ENCODE measurements around the gene UVSSA.

The UVSSA gene

DNA sequence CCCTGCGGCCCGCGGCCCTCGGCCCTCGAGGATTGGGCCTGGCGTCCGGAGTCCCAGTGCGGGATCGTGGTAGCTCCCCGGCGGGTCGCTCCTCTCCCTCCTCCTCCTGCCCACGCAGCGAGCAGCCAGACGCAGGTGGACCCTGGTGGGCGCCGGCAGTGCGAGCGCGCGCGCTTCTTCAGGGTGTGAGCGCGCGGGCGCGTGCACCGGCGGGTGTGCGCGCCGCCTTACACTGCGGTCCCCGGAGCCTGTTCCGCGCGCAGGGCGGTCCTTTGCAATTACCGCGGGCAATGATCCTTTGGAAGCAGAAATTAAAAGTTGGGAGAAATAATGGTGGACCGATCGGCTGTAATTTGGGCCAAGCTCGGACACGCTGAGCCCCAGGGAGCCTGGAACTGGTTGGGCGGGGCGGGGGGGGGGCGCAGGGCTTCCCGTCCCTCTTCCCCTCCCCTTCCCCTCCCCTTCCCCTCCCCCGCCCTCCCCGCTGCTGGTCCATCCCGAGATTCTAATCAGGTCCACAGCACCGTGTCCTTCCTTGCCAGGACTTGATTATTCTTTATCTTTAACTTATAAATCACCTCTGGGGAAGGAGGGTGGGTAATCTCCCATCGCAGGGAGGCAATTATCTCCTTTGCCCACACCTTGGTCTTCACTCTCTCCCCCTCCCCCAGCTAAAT is 60.8 kb downstream of the UVSSA start:
- no peak for DNase-seq (ENCODE audit: low spot score)

GRCh38 chr4:1408418-1408817 is 61.4 kb downstream of the UVSSA start:
- no peak for DNase-seq (ENCODE audit: low spot score)

- DNase-seq (ENCODE audit: low spot score): no peak
Observed at GRCh38 chr4:1409079-1409478, 62.1 kb downstream of the UVSSA start.

- DNase-seq (ENCODE audit: low spot score): no peak
Observed at GRCh38 chr4:1409491-1410425, 62.8 kb downstream of the UVSSA start.

- DNase-seq (ENCODE audit: low spot score): peak; percentile 58
Observed at GRCh38 chr4:1410491-1411325, 63.7 kb downstream of the UVSSA start.

DNA sequence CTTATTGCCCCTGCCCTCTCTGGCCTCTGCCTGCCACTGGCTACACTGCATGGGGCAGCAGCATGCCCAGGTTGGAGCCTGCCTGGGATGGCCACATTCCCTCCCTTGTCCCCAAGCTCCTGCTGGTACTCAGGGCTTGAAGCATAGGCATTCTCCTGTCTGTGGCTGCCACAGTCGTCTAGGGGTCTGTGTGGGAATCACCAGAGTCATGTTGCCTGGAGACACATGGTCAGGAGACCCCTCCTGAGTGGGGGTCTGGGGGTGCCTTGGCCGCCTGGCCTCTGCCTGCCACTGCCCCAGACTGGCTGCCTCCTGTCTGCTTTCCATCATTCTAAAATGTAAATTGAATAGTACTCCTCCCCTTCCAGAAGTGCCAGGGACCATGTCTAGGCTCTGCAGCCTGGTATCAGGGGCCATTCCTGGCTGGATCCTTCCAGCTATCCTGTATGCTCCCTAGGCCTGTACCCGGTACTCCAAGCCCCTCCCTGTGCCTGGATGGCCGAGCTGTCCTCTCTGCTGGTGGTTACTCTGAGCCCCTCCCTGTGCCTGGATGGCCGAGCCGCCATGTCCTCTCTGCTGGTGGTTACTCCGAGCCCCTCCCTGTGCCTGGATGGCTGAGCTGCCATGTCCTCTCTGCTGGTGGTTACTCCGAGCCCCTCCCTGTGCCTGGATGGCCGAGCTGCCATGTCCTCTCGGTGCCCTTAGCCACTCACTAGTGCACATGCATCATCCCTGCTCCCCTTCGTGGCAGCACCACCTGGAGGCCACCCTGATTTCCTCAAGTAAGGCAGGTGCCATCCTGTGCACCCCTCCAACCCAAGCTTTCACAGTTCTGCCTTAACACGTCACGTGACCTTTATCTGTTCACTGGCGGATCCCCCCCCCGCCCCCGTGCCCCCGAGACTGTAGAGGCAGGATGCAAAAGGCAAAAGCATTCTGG is 64.7 kb downstream of the UVSSA start:
- DNase-seq (ENCODE audit: low spot score): no peak

DNA sequence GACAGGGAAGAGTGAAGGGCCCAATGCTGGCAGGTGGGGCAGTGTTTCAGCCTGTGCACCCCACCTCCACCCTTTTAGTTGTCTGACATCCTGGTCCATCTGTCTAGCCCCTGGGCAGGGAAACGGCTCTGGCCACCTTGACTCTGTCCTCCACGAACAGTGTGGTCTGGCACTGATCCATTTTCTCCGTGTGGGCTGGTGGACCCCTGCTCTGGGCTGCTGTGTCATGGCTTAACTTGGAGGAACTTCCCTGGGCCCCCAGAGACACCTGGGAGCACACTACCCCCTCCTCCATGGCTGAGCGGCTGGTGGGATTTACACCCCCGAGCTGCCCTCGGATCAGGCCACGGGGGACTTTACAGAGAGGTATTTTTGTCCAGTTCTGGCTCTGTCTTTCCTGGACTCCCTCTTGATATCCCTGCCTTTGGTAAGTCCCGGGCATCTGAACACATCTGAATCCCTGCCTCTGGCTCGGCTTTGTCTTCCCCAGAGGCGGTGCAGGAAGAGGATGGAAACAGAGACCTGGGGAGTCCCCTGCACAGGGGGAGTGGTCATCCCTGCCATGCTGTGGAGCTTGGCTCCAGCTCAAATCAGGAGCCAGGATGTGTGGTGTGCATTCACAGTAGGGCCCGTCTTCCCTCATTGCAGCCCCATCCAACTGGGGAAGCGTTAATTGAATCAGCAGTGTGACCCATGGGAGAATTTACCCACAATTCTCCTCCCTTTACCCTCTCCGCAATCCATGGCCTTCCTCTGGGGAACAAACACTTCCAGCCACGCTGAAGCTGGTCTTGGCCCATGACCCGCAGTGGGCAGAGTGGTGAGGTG is 65.6 kb downstream of the UVSSA start:
- DNase-seq (ENCODE audit: low spot score): no peak

GRCh38 chr4:1413204-1413663 is 66.2 kb downstream of the UVSSA start:
- DNase-seq (ENCODE audit: low spot score): no peak

GRCh38 chr4:1413687-1414479 is 66.9 kb downstream of the UVSSA start:
- DNase-seq (ENCODE audit: low spot score): no peak

DNA sequence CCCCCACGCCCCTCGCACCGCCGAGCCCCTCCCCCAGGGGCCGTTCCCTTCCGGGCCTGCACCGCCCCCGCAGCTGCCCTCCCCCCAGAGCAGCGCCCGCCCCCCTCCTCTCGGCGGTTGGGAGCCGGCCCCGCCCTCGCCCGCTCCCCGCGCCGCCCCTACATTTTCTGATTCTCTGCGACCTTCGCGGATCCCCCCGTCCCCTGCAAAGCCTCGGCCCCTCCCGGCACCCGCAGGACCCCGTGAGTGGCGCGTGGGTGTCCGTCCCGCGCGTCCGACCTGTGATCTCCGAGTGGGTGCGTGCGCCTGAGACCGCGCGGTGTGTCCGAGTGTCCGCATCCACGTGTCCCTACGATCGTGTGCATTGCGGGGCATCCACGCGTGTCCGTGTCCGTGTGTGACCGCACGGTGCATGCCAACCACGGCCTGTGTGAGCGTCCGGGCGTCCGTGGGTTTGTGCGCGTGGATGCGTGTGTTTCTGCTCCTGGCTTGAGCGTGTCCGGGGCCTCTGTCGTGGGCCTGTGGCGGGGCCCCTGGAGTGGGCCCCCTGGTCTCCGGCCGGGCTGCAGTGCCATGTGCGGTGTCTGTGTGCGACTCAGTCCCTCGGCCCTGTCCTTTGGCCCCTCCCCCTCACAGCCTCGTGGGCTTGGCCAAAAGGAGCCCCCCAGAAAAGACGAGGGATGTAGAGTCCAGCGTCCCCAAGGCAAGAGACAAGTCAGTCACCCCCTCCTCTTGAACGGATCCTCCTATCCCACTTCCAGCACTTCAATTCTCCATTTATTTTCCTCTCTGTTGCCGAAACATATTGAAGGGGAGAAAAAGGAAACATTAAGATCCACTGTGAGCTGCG is 68.0 kb downstream of the UVSSA start:
- DNase-seq (ENCODE audit: low spot score): no peak

GRCh38 chr4:1415681-1415981 is 68.6 kb downstream of the UVSSA start:
- no peak for DNase-seq (ENCODE audit: low spot score)

DNA sequence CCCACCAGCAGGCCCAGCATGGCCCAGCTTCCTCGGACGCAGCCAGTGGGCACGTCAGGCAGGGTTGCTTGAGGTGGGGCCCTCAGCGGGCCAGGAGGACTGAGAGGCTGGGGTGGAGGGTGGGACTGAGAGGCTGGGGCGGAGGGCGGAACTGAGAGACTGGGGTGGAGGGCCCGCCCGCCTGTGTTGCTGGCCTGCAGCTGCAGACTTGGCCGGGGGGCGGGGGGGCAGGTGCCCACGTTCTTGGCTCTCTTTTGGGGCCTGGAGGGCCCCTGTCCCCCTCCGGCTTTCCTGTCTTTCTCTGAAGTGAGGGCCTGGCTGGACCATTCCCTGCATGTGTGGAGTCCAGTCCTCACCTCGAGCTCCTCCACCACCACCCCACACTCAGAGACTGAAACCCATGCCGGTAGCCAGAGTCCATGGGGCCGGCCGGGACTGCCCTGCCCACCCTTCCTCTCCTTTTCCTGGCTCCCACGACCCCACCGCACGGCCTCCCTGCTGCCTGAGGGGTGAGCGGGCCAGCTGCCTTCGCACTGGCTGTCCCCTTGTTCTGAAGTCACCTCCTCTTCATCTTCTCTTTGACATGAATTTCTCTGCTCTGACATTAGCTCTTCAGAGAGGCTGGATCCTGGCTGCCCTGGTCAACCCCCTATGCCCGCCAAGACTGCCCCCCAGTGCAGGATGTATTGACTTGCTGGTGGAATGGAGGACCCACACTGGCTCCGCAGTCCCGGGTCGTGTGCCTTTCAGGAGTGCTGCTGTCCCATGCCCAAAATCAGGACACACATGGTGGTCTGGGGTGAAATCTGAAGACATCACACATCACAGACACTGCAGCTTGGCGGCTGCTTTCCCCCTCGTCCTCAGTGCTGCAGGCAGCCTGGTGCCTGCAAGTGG is 69.3 kb downstream of the UVSSA start:
- DNase-seq (ENCODE audit: low spot score): no peak

GRCh38 chr4:1416948-1417260 is 69.9 kb downstream of the UVSSA start:
- DNase-seq (ENCODE audit: low spot score): no peak

DNA sequence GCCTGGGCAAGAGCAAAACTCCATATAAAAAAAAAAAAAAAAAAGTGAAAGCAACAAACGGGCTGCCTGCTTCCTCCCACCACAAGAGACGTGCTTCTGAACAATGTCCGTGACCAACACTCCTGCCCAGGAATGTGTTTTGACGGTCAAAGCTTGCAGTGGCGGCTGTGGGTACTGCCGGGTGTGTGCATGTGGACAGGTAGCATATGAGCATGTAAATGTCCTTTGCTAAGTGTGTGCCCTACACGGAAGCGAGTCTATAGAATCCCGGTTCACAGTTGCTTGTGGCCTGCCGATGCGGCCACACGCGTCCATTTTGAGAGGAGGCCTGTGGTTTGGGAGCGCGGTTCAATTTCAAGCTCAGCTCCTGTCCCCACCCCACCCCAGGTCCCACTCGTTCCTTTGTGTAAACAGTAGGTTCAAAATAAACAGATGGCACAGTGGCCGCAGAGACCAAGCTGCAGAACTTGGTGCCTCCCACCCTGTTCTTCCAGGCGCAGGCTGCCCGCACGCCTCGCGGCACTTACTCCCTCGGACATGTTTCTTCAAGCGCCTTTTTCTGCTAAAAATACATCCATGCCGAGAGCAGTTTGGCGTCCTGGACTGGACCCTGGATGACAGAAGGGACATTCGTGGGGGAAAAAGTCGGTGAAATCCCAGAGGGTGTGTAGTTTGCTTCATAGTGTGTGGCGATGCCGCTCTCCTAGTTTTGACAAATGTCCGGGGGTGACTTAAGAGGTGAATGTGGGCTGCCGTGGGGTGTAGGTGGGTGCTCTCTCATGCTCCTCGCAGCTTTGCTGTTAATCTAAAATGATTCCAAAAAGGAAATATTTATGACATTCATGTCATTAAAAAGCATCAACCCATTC is 70.7 kb downstream of the UVSSA start:
- DNase-seq (ENCODE audit: low spot score): no peak

DNA sequence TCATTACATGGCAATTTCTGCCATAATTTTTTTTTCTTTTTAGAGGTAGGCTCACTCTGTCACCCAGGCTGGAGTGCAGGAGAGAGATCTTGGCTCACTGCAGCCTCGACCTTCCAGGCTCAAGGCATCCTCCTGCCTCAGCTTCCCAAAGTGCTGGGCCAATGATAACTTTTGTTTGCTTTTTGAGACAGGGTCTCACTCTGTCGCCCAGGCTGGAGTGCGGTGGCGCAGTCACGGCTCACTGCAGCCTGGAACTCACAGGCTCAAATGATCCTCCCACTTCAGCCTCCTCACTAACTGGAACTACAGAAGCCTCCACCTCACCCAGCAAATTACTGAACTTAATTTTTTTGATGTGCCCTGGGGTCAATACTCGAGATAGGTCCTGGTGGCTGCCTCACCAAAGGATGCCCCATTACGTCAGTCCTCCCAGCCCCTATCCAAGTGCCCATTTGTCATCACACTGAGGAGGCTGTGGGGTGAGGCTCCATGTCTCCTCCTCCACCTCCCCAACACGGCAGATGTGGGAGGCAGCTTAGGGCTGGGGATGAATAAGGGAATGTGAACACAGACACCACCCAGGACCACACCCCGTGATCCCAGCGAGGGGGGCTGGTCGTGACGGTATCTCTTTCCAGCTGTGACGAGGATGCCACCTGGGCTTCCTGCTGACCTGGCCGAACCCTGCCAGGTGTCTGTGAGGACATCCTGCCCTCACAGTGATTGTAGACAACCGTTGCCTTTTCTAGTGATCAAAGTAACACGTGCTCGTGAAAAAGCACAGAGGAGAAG is 71.7 kb downstream of the UVSSA start:
- no peak for DNase-seq (ENCODE audit: low spot score)

DNA sequence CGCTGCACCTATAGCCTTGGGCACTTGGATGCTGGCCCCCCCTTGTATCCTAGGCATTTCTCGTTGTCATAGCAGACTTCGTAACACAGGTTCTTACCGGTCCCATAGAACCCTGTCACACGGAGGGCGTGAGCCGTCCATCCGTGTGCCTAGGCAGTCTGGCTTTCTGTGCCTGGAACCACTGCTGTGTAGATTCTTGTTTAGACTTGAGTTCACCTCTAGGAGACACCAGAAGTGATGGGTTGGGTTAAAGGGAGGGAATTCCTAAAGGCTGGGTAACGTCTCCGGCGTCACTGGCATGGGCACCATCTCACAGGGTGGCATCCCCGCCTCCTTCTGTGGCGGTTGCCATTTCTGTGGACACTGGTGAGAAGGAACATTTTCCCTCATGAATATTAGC is 72.7 kb downstream of the UVSSA start:
- no peak for DNase-seq (ENCODE audit: low spot score)
